Nephron (organoid): ENCODE results near the gene ERMARD.

Experiments used
- H3K27ac Mint-ChIP-seq, 3 experiments: 2 replicates each; pipeline ENCODE4 v1.8.0; 2020; ENCODE audit warnings: mixed read lengths in 3 of 3, mild to moderate bottlenecking in 2 of 3, moderate library complexity in 1 of 3
- H3K27me3 Mint-ChIP-seq: 2 replicates; pipeline ENCODE4 v1.8.0; 2021; ENCODE audit warnings: low read depth, mild to moderate bottlenecking, moderate library complexity, mixed read lengths
- H3K36me3 Mint-ChIP-seq: 2 replicates; pipeline ENCODE4 v1.8.0; 2020; ENCODE audit warnings: low read depth, mixed read lengths
- H3K4me1 Mint-ChIP-seq: 2 replicates; pipeline ENCODE4 v1.8.0; 2020; ENCODE audit warnings: mixed read lengths
- H3K4me3 Mint-ChIP-seq, 3 experiments: 2 replicates each; pipeline ENCODE4 v1.8.0; 2020; ENCODE audit warnings: mild to moderate bottlenecking in 3 of 3, mixed read lengths in 3 of 3, moderate library complexity in 2 of 3
- H3K9me3 Mint-ChIP-seq: 2 replicates; pipeline ENCODE4 v1.8.0; 2020; ENCODE audit warnings: mixed read lengths
- CTCF ChIP-seq, 3 experiments: fragments of 200-600 bp; sonication (generic); IDR thresholded peaks; one replicate each; pipeline ENCODE4 v1.5.0; 2021; ENCODE audit warnings: antibody characterized with exemption in 3 of 3; ENCODE audit not compliant: unreplicated experiment in 3 of 3

The ERMARD gene

GRCh38 chr6:169812257-169812644 lies 60.8 kb downstream of the ERMARD start:
- Mint-ChIP-seq H3K4me3 (no peak overlapping the region), H3K27ac (no peak overlapping the region), H3K27me3 (peaks cover 20% of the 10 kb centered on the region), H3K36me3 (peaks cover 14% of the 10 kb centered on the region), H3K9me3 (peaks cover 22% of the 10 kb centered on the region), H3K4me1 (no peaks in the 10 kb centered on the region)
- TF ChIP-seq CTCF (IDR thresholded peaks at IDR 0.05; ENCODE audit: unreplicated experiment in 3 of 3): no peak

- H3K9me3 Mint-ChIP-seq: peaks cover 34% of the 10 kb centered on the region
- H3K36me3 Mint-ChIP-seq: peaks cover 14% of the 10 kb centered on the region
- no peaks in the 10 kb centered on the region for H3K4me1 Mint-ChIP-seq
- no peak overlapping the region for H3K4me3 Mint-ChIP-seq
- peaks cover 15% of the 10 kb centered on the region for H3K27me3 Mint-ChIP-seq
- no peak for TF ChIP-seq CTCF (IDR thresholded peaks at IDR 0.05; ENCODE audit: unreplicated experiment in 3 of 3)
- no peak overlapping the region for H3K27ac Mint-ChIP-seq
Observed at GRCh38 chr6:169813969-169814368, 62.5 kb downstream of the ERMARD start.

- Mint-ChIP-seq H3K27me3 (peaks cover 9% of the 10 kb centered on the region), H3K9me3 (peaks cover 34% of the 10 kb centered on the region), H3K4me3 (no peak overlapping the region), H3K4me1 (no peaks in the 10 kb centered on the region), H3K27ac (no peak overlapping the region), H3K36me3 (peaks cover 14% of the 10 kb centered on the region)
- TF ChIP-seq CTCF (IDR thresholded peaks at IDR 0.05; ENCODE audit: unreplicated experiment in 3 of 3): no peak
Observed at GRCh38 chr6:169816054-169816453, 64.6 kb downstream of the ERMARD start.

GRCh38 chr6:169816975-169817374 lies 65.6 kb downstream of the ERMARD start:
- peaks cover 7% of the 10 kb centered on the region for H3K27me3 Mint-ChIP-seq
- no peaks in the 10 kb centered on the region for H3K4me1 Mint-ChIP-seq
- peaks cover 34% of the 10 kb centered on the region for H3K9me3 Mint-ChIP-seq

GRCh38 chr6:169820358-169820757 lies 68.9 kb downstream of the ERMARD start:
- H3K4me3 Mint-ChIP-seq: no peak overlapping the region
- peaks cover 23% of the 10 kb centered on the region for H3K27me3 Mint-ChIP-seq
- H3K4me1 Mint-ChIP-seq: no peaks in the 10 kb centered on the region
- H3K9me3 Mint-ChIP-seq: peaks cover 32% of the 10 kb centered on the region
- H3K36me3 Mint-ChIP-seq: peaks cover 9% of the 10 kb centered on the region
- TF ChIP-seq CTCF (IDR thresholded peaks at IDR 0.05; ENCODE audit: unreplicated experiment in 3 of 3): no peak
- no peak overlapping the region for H3K27ac Mint-ChIP-seq

More at GRCh38 chr6:169816975-169817374, 65.6 kb downstream of the ERMARD start:
- TF ChIP-seq CTCF (IDR thresholded peaks at IDR 0.05; ENCODE audit: unreplicated experiment in 3 of 3): no peak
- no peak overlapping the region for H3K27ac Mint-ChIP-seq
- peaks cover 14% of the 10 kb centered on the region for H3K36me3 Mint-ChIP-seq
- H3K4me3 Mint-ChIP-seq: no peak overlapping the region

- TF ChIP-seq CTCF (IDR thresholded peaks at IDR 0.05; ENCODE audit: unreplicated experiment in 3 of 3): no peak
- H3K27ac Mint-ChIP-seq: no peak overlapping the region
- H3K36me3 Mint-ChIP-seq: no peaks in the 10 kb centered on the region
- no peak overlapping the region for H3K4me3 Mint-ChIP-seq
- H3K9me3 Mint-ChIP-seq: peaks cover 13% of the 10 kb centered on the region
- peaks cover 27% of the 10 kb centered on the region for H3K27me3 Mint-ChIP-seq
- no peaks in the 10 kb centered on the region for H3K4me1 Mint-ChIP-seq
Observed at GRCh38 chr6:169824021-169824420, 72.6 kb downstream of the ERMARD start.
